ENCODE results near the gene ECI2.

Gene ECI2, protein sequence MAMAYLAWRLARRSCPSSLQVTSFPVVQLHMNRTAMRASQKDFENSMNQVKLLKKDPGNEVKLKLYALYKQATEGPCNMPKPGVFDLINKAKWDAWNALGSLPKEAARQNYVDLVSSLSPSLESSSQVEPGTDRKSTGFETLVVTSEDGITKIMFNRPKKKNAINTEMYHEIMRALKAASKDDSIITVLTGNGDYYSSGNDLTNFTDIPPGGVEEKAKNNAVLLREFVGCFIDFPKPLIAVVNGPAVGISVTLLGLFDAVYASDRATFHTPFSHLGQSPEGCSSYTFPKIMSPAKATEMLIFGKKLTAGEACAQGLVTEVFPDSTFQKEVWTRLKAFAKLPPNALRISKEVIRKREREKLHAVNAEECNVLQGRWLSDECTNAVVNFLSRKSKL

DNA sequence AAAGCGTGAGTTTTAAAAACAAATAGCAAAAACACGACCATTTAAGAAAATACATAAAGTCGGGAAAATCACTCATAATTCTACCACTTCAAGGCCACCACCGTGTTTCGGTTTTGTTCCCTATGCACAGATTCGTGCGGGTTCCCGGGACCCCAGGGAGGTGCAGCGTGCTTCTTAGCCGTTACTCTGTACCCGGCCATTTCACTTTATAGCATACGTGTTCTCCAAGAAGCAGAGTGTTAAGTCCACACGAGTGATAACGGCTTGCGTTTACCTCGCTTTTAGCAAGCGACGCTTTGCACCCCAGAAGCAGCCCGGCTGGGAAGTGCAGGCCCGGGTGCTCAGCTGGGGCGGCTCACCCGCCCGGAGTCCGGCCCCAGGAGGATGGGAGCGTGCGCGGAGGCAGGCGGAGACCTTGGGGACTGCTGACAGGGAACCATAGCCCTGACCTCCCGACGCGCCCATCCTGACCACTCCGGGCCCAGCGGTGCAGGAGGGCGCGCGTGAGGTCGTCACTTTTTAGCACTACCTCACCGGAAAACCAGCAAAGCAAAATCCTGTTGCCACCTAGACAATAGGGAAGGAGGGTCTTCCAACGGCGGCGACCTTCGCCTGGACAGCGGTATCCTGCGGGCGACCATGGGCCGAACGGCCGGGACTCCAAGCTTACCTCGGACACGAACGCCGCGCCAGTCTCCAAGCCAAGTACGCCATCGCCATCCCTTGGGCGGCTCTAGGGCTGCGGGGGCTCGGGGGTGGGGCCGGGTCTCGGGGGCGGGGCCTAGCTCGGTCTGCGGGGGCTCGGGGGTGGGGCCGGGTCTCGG, at the start of gene ECI2:
ECI2 (minus strand) TSS at position 735 of the 824 bp plus-strand sequence; CDS start at position 720, 15 bp downstream.
- peak in 25 of 56 donors; percentile 44 to 98 (median 71) for DNase-seq

DNA sequence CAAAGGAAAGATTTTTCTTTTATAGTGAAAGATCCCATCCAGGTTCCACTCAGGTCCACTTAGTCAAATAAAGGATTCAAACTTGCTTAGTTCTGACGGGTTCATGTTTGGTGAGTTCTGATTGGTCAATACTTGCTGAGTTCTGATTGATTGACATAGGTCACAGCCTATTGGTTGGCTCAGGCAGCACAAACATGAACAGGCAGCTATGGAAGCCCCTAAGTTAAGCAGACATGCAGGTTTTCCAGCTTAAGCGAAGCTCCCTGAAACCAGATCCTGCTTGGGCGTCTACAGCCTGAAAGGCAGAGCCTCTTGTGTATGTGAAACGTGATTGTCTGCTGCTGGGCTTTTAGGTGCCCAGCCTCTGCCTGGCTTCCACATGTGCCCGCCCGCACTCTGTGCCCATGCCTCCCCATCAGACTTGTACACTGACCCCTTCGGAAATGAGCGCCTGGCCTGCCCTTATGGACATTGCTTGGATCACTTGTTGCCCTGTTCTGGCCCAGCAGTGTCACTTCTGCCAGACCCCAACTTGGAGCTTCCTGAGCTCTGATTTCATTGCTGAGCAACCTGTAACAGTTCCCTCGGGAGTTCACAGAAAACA, 45.4 kb upstream of the ECI2 start:
- DNase-seq = no peak

DNA sequence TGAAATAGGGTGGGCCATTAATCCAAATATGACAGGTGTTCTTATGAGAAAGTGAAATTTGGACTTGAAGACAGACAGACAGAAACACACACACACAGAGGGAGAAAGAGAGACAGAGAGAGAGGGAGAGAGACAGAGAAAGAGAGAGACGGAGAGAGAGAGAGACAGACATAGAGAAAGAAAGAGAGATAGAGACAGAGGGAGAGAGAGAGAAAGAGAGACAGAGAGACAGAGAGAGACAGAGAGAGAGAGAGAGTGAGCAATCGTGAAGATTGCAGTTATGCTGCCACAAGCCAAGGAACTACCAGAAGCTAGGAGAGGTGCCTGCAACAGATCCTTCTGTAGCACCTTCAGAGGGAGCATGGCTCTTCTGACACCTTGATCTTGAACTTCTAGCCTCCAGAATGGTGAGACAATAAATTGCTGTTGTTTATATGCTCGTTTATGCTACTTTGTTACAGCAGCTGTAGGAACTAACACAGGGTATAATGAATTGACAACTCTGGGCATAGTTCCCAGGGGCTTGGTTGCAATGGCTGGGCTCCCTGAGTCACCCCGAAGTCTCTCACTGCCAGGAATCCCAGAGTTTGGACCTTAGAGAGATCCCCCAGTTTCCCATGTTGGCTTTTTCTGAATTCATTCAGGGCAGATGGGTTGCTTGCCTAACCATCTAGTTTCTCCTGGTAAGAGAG, 44.7 kb upstream of the ECI2 start:
- DNase-seq = no peak

DNA sequence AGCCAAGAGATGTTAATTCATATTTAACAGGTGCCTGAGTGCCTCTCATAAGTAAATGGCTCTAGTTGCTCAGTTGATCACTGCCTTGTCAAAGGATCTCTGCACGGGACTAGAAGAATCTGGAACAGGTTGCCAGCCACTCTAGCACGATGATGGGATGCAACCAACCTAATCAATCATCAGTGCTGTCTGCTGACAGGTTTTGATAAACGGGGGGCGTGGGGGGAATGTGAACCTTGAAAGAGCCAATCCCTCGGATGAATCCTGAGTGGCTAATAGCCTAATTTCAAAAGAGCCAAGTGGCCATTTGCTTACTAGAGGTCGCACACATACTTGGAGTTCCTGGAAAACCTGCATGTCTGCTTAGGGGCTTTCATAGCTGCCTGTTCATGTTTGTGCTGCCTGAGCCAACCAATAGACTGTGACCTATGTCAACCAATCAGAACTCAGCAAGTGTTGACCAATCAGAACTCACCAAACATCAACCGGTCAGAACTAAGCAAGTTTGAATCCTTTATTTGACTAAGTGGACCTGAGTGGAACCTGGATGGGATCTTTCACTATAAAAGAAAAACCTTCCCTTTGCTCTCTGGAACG, 43.5 kb upstream of the ECI2 start:
- no peak for DNase-seq

DNA sequence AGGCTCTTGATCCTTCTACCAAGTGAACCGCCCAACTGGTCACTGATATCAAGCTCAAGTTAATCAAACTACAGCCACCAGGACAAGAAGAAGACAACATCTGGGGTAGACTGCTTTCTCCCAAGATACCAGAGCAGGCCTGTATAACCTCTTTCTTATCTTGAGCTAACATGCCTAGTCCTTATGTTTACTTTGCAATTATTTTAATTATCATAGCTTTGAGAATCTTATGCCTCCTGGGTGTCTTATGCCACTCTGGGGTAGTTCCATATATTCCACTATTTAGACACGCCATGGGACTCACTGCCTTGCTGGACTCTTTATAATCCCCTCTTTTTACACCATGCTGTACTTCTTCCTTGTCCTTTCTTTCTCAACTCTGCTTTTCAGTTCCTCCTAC, 41.5 kb upstream of the ECI2 start:
- no peak for DNase-seq

DNA sequence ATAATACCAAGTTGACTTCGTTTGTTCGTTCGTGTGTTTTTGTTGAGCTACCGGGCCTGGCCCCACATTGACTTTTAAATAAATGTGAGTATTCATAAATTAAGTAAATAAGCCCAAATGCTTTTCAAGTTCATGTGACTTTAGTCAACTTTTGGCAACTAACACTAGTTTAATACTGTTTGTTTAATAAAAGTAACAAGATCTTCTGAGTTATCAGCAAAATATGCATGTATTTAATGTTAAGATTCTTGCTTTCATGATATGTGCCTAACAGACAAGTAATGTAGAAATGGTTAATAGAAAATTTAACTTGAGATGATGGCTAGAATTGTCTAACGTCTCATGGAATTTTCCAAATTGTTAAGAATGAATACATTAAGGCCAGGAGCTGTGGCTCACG, 38.7 kb upstream of the ECI2 start:
- no peak for DNase-seq

DNA sequence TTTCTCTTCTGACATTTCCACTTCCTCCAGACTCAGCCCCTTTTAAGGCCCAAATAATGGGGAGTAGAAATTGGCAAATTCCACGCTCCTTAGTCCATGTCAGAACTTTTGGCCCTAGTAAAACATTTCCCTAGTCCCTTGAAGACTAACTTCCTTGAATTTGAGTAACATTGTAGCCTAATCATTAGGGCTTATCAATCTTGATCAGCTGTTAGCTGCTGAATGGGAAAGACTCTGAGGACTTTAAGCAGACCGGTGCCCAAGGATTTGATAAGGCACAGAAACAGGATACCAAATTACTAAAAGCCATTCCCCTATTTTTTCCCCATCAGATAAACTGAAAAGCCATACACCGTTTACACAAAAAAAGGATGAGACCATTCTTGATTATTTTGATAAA, 37.0 kb upstream of the ECI2 start:
- no peak for DNase-seq

DNA sequence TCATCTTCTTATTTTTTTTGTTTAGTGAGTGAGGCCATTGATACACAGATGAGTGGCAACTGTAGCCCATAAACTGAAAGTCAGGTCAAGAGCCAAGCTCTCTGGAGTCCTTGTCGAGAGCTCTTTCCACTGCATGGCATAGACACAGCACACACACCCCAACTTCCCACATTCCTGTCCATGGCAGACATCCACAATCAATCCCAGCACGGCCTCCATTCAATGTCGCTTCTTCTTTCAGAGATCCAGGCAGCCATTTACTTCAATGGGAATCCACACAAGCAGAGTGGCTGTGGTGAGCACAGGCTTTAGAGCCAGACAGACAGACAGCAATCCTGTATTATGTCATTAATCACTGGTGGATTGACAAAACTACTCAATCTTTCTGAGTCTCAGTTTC, 34.9 kb upstream of the ECI2 start:
- no peak for DNase-seq

DNA sequence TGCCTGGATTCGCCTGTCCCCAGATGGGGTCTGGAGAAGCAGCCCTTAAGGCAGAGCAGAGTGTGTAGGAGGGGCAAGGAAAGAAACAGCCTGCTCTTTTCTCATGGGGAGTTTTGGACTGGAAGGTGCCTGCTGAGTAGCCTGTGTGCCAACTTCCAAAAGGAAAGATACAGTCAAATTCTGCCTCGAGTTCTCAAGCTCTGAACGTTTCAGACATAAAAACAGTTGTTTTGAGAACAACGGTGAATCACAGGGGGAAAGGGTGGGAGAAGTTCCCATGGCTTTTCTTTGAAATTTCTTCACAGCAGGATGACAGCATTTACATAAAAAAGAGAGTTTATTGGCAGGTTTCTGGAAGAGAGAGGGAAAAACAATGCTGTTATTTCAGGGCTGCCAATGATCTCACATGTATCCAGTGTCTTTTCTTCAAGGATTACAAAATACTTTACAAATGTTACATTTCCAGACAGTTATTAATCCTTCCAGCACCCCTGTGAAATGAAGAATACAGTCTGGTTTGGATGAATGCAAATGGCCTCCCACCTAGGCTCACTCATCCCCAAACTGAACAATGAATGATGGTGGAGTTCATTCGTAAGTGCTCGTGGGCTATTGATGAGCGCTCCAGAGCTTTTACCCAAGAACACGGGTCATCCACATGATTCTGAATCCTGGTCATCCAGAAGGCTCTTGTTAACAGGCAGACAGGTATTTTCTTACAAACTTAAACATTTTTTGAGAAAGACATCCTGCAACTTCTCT, 33.8 kb upstream of the ECI2 start:
- peak in 2 of 56 donors; percentile 6 to 12 for DNase-seq

DNA sequence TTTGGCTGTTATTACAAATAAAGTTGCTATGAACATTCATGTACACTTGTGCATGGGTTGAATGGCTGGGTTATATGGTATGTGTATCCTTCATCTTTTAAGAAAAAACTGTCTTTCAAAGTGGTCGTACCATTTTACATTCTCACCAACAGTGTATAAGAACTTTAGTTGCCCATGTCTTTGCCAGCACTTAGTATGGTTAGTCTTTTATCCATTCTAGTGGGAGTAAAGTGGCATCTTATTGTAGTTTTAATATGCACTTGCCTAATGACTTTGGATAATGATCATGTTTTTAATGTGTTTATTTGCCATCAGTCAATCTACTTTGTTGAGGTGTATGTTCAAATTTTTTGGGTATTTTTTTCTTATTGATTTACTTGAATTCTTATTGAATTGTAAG, 32.5 kb upstream of the ECI2 start:
- DNase-seq = no peak

DNA sequence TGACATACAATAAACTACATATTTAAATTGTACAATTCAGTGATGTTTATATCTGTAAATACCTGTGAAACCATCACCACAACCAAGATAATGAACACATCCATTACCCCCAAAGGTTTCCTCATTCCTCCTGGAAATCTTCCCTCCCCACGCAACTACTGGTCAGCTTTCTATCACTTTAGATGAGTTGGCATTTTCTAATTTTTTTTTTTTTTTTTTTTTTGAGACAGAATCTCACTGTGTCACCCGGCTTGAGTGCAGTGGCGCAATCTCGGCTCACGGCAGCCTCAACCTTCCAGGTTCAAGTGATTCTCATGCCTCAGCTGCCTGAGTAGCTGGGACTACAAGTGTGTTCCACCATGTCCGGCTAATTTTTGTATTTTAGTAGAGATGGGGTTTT, 31.7 kb upstream of the ECI2 start:
- DNase-seq = no peak

DNA sequence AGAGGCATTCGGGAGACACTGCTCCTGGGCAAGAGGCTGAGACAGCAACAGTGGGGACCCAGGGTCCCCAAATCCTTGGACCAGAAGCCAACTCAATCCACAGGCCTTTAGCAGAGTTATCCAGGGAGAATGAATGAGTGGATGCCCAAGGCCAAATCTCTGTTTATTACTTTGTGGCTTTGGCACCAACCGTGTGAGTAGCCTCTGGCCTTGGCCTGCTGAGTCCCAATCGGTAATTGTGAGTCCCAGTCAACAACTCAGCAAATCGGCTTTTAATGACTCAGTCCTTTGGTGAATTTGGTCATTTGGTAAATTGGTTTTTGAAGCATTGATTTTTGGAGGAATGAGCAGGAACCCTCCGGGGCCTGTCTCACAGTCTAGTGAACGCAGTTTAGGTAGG, 29.1 kb upstream of the ECI2 start:
- no peak for DNase-seq

DNA sequence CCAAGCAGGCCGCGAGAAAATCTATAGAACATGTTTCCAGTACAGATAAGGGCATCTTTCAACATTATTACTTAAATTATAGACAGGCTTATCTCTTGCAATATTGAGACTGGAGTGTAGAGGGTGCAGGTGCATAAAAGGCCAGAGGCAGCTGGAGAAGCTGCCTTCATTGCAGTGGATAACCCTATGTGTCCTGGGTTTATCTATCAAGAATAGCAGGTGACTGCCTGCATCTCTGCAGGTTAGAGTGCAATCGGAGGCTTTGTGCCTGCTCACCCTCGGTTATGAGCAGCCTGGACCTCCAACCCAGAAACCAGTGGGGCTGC, 28.7 kb upstream of the ECI2 start:
- DNase-seq = no peak

DNA sequence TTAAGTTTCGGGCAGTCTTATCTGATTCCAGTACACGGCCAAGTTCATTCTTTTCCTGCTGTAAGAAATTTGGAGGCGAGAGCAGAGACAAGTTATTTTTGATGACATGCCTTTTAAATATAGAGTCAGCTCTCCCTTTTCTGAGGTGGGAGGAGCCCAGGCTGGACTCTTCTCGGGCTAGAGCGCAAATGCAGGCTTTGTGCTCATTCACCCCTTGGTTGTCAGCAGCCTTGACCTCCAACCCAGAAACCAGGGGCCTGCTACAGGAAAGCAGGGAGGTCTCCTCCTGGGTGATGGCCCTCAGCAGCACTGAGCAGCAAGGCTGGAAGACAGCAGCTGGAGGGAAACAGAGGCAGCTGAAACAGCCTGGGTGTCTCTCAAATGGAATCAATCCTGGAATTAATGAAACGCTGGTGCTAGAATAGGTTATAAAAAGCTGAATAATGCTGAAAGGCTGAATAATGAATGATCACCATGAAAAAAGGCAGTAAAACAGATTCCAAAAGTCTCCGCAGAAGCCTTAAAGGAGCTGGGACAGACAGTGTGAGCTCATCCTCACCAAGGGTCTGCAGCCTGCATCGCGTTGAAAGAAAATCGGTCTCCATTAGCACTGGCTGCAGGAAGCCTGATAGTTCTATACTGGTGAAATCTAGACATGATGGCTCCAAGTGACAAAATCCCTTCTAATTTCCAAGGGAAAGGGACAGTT, 28.2 kb upstream of the ECI2 start:
- DNase-seq = no peak

DNA sequence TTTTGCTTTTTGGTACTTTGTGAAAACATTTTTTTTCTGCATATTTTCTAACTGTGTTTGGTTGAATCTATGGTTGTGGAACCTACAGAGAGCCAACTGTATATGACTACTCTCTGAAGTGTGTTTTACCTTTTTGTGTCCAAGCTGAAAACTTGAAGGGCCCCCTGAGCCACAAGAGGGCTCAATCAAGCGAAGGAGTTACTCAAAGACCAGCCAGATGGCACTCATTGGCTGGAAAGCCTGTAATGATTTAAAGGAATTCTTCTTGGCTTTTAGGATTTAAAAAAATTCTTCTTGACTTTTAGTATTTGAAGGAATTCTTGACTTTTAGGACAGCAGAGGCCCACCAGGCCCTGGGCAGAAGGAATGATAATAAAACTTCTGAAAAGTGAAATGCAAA, 27.0 kb upstream of the ECI2 start:
- no peak for DNase-seq

DNA sequence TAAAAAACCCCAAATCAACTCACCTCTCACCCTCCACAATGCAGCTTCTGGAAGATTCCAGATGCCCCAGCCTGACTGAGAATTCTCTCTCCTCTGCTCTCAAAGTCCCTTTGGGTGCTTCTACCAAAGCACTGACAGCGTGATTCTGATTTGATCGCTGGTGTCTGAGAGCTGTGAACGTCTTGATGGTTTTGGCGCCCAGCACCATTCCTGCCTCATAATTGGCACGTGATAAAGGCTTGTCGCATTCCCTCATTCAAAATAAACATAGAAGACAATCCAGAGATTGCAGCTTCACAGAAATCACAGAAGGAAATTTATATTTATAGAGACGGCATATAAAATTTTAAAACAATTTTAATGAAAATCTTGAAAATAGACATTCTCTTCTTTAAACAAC, 24.1 kb upstream of the ECI2 start:
- DNase-seq = no peak

DNA sequence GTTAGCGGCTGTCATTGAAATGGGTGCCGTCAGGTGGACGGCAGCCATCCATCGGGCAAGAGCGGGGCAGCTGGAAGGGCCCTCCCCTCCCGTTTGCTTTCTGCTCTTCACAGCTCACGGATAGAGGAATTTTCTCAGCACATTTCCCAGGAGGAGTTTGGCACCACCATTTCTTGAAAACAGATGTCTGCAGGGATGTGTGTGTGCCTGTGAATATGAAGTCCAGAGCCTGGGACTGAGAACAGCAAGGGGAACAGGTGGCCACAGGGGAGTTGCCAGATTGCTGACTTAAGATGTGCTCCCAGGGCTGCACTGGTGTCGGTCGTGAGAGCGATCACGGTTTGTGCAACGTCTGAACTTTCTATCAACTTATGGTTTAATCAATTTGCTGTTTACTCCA, 22.1 kb upstream of the ECI2 start:
- DNase-seq = no peak

DNA sequence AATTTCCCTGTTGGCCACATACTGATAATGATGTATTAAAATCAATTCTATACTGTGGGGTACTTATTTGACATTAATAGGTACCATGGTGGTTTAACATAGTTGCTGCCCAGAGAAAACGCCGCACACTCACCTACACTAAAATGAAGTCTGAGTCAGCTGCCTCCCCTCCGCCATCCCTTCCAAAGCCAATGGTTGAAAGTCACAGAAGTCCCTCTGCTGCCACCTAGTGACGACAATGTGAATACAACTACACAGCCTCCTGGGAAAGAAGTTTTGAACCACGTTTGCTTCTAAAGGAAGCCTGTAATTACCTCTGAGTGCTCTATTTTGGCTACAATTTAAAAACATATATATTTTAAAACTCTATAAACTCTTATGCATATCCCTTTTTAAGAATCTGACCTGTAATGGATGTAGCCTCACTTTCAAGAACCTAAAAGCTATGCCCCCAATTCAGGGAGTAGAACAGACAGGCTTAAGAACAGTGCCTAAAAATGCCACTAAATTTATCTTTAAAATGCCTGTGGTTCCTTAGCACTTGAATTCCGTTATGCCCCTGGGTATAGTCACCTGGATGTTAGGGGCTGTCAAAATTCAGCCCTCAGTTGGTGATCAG, 20.6 kb upstream of the ECI2 start:
- peak in 54 of 56 donors; percentile 11 to 91 (median 52) for DNase-seq

DNA sequence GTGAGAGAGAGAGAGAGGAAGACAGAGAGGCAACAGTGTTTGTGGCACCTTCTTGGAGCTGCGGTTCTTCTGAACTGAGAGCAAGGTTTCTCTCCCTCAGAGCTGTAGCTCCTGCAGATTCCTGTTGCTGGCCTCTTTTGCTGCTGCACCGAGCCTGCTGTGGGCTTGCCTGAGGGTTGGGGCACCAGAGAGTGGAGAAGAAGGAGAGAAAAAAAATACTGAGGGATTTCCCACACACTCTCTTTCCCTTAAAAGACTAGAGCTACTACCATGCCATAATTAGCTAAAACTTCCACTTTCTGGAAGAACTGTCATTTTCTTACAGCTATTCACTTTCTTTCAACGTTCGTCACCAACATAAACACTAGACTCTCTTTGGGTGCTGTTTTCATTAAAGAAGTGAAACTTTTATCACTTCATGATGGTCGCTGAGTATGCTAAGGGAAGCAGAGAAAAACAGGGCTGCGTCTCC, 18.2 kb upstream of the ECI2 start:
- peak in 1 of 56 donors; percentile 3 for DNase-seq
